CD4-positive, alpha-beta T cell treated with Interleukin-10 for 1 hour (primary cell): ENCODE data around the gene SSX5.
"Not testable (repeated sequence)": the region's sequence is repeated elsewhere in the genome, so short reads cannot be mapped to it uniquely, and the experiment has no call there.

Experiments used
- DNase-seq: peaks from one replicate; pipeline ENCODE4 v3.0.0-alpha.2; 2020

SSX5 gene

GRCh38 chrX:48196745-48197201, at the start of gene SSX5:
Gene SSX5 (minus strand): TSS chrX:48196795. CDS start chrX:48195358, 1,437 bp downstream.
- DNase-seq: no peak

- not testable (repeated sequence) for DNase-seq
These were observed 27.6 kb upstream of the SSX5 start for GRCh38 chrX:48224196-48224595.

GRCh38 chrX:48214341-48214740, 17.7 kb upstream of the SSX5 start:
- not testable (repeated sequence) for DNase-seq

- not testable (repeated sequence) for DNase-seq
These were observed 6.6 kb downstream of the SSX5 start for GRCh38 chrX:48190024-48190423.

GRCh38 chrX:48181882-48182281, 14.7 kb downstream of the SSX5 start:
- not testable (repeated sequence) for DNase-seq

- DNase-seq: no peak
These were observed 15.8 kb downstream of the SSX5 start for GRCh38 chrX:48180811-48181210.

- no peak for DNase-seq
These were observed 16.9 kb downstream of the SSX5 start for GRCh38 chrX:48179691-48180090.

GRCh38 chrX:48166322-48166721, 30.3 kb downstream of the SSX5 start:
- not testable (repeated sequence) for DNase-seq

GRCh38 chrX:48165241-48165640, 31.4 kb downstream of the SSX5 start:
- DNase-seq: no peak

- no peak for DNase-seq
These were observed 40.6 kb downstream of the SSX5 start for GRCh38 chrX:48156014-48156413.

- no peak for DNase-seq
These were observed 41.8 kb downstream of the SSX5 start for GRCh38 chrX:48154796-48155195.

GRCh38 chrX:48153769-48154168, 42.8 kb downstream of the SSX5 start:
- DNase-seq: no peak

GRCh38 chrX:48142697-48143096, 53.9 kb downstream of the SSX5 start:
- peak; percentile 4 for DNase-seq

GRCh38 chrX:48141810-48142508, 54.6 kb downstream of the SSX5 start:
- not testable (repeated sequence) for DNase-seq

- DNase-seq: not testable (repeated sequence)
These were observed 57.5 kb downstream of the SSX5 start for GRCh38 chrX:48139076-48139475.
